Fibroblast of lung (primary cell): ENCODE results near the gene ARFIP1. TPM values are rescaled to one million over a fixed set of nuclear protein-coding genes. Genes with fewer than 3 reads are reported as not detected.

Experiments
- DNase-seq, 2 donors: peaks; one replicate each; pipeline versions ENCODE4 v3.0.0 to v3.0.0-alpha.2; 2010; ENCODE audit warnings: low read depth in 2 of 2
- H2AFZ ChIP-seq: 2 replicates; pipeline ENCODE4 v1.5.1; 2012; ENCODE audit warnings: low read length, control low read depth, inconsistent platforms
- H3K27ac ChIP-seq: 2 replicates; pipeline ENCODE4 v1.5.1; 2011; ENCODE audit warnings: low read length, control low read depth; ENCODE audit not compliant: insufficient read depth
- H3K27me3 ChIP-seq: 2 replicates; pipeline ENCODE4 v1.5.1; 2011; ENCODE audit warnings: mild to moderate bottlenecking, low read length; ENCODE audit not compliant: control insufficient read depth, insufficient read depth
- H3K36me3 ChIP-seq: 2 replicates; pipeline ENCODE4 v1.5.1; 2011; ENCODE audit warnings: low read length; ENCODE audit not compliant: control insufficient read depth, insufficient read depth
- H3K4me1 ChIP-seq: 2 replicates; pipeline ENCODE4 v1.5.1; 2011; ENCODE audit warnings: low read length; ENCODE audit not compliant: control insufficient read depth, insufficient read depth; ENCODE audit errors: extremely low read depth
- H3K4me2 ChIP-seq: 2 replicates; pipeline ENCODE4 v1.5.1; 2011; ENCODE audit warnings: low read length, control low read depth; ENCODE audit not compliant: insufficient read depth; ENCODE audit errors: extremely low read depth
- H3K4me3 ChIP-seq, 4 experiments: fragments of 200-600 bp in 1 of 4; sonication (generic) in 1 of 4; replicated peaks in 1 of 4; 2 replicates each; pipeline ENCODE4 v1.5.1; 2011 to 2016; ENCODE audit warnings: low read length in 4 of 4, low read depth in 3 of 4, mild to moderate bottlenecking in 3 of 4, control low read depth in 2 of 4, inconsistent platforms in 1 of 4, mixed read lengths in 1 of 4; ENCODE audit not compliant: insufficient read depth in 1 of 4; ENCODE audit errors: control extremely low read depth in 1 of 4
- H3K79me2 ChIP-seq: 2 replicates; pipeline ENCODE4 v1.5.1; 2012; ENCODE audit warnings: mild to moderate bottlenecking, low read length, inconsistent platforms; ENCODE audit not compliant: control insufficient read depth, insufficient read depth
- H3K9ac ChIP-seq: 2 replicates; pipeline ENCODE4 v1.5.1; 2011; ENCODE audit warnings: mild to moderate bottlenecking, low read length, control low read depth; ENCODE audit not compliant: insufficient read depth
- H3K9me3 ChIP-seq: 2 replicates; pipeline ENCODE4 v1.5.1; 2012; ENCODE audit warnings: low read depth, low read length; ENCODE audit not compliant: control insufficient read depth, insufficient read depth
- H4K20me1 ChIP-seq: 2 replicates; pipeline ENCODE4 v1.5.1; 2011; ENCODE audit warnings: low read length; ENCODE audit not compliant: control insufficient read depth, insufficient read depth; ENCODE audit errors: extremely low read depth
- EZH2 ChIP-seq: IDR thresholded peaks from 2 replicates; pipeline ENCODE4 v1.5.1; 2012; ENCODE audit warnings: low read length, control low read depth, mild to moderate bottlenecking; ENCODE audit errors: missing control alignments
- polyA plus RNA-seq, 2 donors: library from polyadenylated mRNA; depleted of rRNA in 1 of 2; stranded (reverse) in 1 of 2; unstranded in 1 of 2; fragments of >200 nt; gene quantifications; 2 replicates each; pipeline ENCODE4 v1.2.1, GENCODE V29; 2011 to 2012; ENCODE audit warnings: missing spikeins in 1 of 2
- total RNA-seq: library from RNA; depleted of rRNA; stranded (reverse); fragments of >200 nt; gene quantifications from 2 replicates; pipeline ENCODE4 v1.2.1, GENCODE V29; 2014
- TF ChIP-seq, protein P1 (sequence below), 2 donors: IDR thresholded peaks in 1 of 2; conservative IDR thresholded peaks in 1 of 2; 1 replicate in 1 of 2; 2 replicates in 1 of 2; pipeline ENCODE4 v1.5.1; 2011 to 2012; ENCODE audit warnings: low read length in 2 of 2, control low read depth in 1 of 2, inconsistent platforms in 1 of 2, low read depth in 1 of 2, mild to moderate bottlenecking in 1 of 2

The ARFIP1 gene
- total and polyA plus RNA-seq, 2 donors (not counting 1 experiment from before 2014, with no cell fraction given) = 35.6 to 40.8 TPM

DNA sequence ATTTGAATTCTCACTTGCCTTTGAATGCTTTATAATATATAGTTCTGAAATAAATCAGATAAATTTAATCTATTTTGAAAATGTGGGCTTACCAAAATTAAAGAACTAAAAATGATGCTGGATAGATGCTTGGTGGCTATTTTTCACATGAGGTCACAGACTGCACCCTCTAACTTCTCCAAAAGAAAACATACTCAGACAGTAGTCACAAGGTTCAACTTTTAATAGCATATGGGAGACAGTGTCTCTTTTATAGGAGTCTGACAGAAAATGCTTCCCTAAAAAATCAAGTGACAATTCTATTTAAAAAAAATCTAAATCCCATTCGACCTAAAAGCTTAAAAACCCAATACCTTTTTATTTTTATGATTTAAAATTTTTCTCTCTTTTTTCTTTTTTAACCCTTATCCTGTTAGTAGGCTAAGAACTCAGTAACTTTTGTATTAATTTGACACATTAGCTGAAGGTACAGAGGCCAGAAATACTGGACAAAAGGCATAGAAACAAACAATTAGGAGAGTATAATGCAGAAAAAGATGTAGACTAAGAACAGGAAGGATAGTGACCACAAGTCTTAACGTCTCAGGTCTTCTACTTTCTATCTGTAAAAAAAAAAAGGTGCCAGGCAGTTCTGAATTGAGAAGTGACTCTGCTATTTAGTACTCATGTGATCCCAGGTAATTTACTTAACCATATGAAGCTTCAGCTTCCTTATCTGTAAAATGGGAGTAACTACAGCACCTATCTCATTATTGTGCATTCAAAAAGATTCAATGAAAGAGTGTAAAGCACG is 7.8 kb upstream of the ARFIP1 start:
- Histone ChIP-seq H4K20me1 (no peaks in the 10 kb centered on the region), H3K36me3 (no peaks in the 10 kb centered on the region), H3K4me1 (no peaks in the 10 kb centered on the region), H3K9ac (no peak overlapping the region), H3K4me2 (no peak overlapping the region), H3K79me2 (no peaks in the 10 kb centered on the region), H3K27ac (no peak overlapping the region), H3K27me3 (no peaks in the 10 kb centered on the region), H3K9me3 (no peaks in the 10 kb centered on the region), H3K4me3 (no peak overlapping the region), H2AFZ (no peak overlapping the region)
- no peak for DNase-seq
- TF ChIP-seq, protein P1, sequence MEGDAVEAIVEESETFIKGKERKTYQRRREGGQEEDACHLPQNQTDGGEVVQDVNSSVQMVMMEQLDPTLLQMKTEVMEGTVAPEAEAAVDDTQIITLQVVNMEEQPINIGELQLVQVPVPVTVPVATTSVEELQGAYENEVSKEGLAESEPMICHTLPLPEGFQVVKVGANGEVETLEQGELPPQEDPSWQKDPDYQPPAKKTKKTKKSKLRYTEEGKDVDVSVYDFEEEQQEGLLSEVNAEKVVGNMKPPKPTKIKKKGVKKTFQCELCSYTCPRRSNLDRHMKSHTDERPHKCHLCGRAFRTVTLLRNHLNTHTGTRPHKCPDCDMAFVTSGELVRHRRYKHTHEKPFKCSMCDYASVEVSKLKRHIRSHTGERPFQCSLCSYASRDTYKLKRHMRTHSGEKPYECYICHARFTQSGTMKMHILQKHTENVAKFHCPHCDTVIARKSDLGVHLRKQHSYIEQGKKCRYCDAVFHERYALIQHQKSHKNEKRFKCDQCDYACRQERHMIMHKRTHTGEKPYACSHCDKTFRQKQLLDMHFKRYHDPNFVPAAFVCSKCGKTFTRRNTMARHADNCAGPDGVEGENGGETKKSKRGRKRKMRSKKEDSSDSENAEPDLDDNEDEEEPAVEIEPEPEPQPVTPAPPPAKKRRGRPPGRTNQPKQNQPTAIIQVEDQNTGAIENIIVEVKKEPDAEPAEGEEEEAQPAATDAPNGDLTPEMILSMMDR (conservative IDR thresholded peaks at IDR 0.05 in 1 of 2, IDR thresholded peaks at IDR 0.05 in 1 of 2; ENCODE audit: low read depth in 1 of 2, low read length in 2 of 2) = no peak
- TF ChIP-seq EZH2 = no peak

DNA sequence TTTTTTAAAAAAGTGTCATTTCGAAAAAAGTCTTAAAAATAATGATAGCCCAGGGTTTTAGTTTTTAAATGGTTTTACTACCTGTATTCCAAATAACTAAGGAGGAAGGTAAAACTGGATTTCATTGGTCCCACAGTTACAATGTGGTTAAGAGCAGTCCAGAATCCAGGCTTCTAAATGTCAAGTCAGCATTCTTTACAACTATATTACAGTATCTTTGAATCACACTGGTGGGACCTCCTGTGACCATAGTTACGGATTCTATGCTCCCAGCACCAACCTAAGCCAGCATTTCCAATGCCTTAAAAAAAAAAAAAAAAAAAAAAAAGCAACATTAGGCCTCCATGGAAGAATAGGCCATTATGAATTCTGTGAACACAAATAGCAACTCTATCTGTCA is 6.4 kb upstream of the ARFIP1 start:
- H4K20me1 ChIP-seq = no peaks in the 10 kb centered on the region
- H3K9ac ChIP-seq = no peak overlapping the region
- H3K4me1 ChIP-seq = no peaks in the 10 kb centered on the region
- TF ChIP-seq, protein P1 (conservative IDR thresholded peaks at IDR 0.05 in 1 of 2, IDR thresholded peaks at IDR 0.05 in 1 of 2; ENCODE audit: low read depth in 1 of 2, low read length in 2 of 2) = no peak
- H3K9me3 ChIP-seq = no peaks in the 10 kb centered on the region
- no peaks in the 10 kb centered on the region for H3K79me2 ChIP-seq
- no peak overlapping the region for H3K4me3 ChIP-seq
- no peaks in the 10 kb centered on the region for H3K36me3 ChIP-seq
- no peak overlapping the region for H2AFZ ChIP-seq
- no peaks in the 10 kb centered on the region for H3K27me3 ChIP-seq
- H3K4me2 ChIP-seq = no peak overlapping the region
- H3K27ac ChIP-seq = no peak overlapping the region
- no peak for DNase-seq

DNA sequence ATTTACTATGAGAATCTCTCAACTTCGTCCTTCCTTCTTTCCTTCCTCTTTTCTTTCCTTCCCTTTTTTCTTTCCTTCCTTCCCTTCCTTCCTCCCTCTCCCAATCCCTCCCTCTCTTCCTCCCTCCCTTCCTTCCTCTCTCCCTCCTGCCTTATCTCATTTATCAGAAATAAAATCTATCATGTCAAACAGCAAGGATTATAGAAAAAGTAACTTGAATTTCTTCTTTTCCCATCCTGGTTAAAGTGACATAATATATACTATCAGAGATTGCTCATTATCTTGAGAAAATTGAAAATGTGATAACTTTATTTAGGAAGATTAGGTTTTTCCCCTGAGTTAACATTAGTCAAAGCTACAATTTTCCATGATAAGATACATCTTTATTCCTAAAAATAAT is 5.8 kb upstream of the ARFIP1 start:
- Histone ChIP-seq H4K20me1 (no peaks in the 10 kb centered on the region), H3K4me1 (no peaks in the 10 kb centered on the region), H3K9ac (no peak overlapping the region), H3K36me3 (no peaks in the 10 kb centered on the region), H3K4me3 (no peak overlapping the region), H3K4me2 (no peak overlapping the region), H2AFZ (no peak overlapping the region), H3K9me3 (no peaks in the 10 kb centered on the region), H3K27me3 (no peaks in the 10 kb centered on the region), H3K27ac (no peak overlapping the region), H3K79me2 (no peaks in the 10 kb centered on the region)
- TF ChIP-seq, protein P1 (conservative IDR thresholded peaks at IDR 0.05 in 1 of 2, IDR thresholded peaks at IDR 0.05 in 1 of 2; ENCODE audit: low read depth in 1 of 2, low read length in 2 of 2) = no peak
- TF ChIP-seq EZH2 = no peak
- DNase-seq = no peak
